Thyroid gland (tissue), 4 donors: ENCODE results near the gene MPPED1. TPM values are rescaled to one million over a fixed set of nuclear protein-coding genes. Genes with fewer than 3 reads are reported as not detected.

Experiments used
- DNase-seq, 2 donors: peaks; one replicate each; pipeline ENCODE4 v3.0.0-alpha.2; 2019
- H3K27ac ChIP-seq, 3 donors: fragments of 200-600 bp; sonication (generic); 1 replicate in 2 of 3; 2 replicates in 1 of 3; pipeline ENCODE4 v1.5.1; 2016 to 2019; ENCODE audit warnings: mild to moderate bottlenecking in 1 of 3, moderate library complexity in 1 of 3
- H3K27me3 ChIP-seq: fragments of 200-600 bp; sonication (generic); one replicate; pipeline ENCODE4 v1.5.1; 2019
- H3K36me3 ChIP-seq, 2 donors: fragments of 200-600 bp; sonication (generic); one replicate each; pipeline ENCODE4 v1.5.1; 2016 to 2019
- H3K4me1 ChIP-seq, 2 donors: fragments of 200-600 bp; sonication (generic); one replicate each; pipeline ENCODE4 v1.5.1; 2017 to 2019
- H3K4me3 ChIP-seq, 3 donors: fragments of 200-600 bp; sonication (generic); replicated peaks in 1 of 3; 1 replicate in 2 of 3; 2 replicates in 1 of 3; pipeline ENCODE4 v1.5.1; 2016; ENCODE audit warnings: mild to moderate bottlenecking in 1 of 3
- H3K9me3 ChIP-seq: fragments of 200-600 bp; sonication (generic); one replicate; pipeline ENCODE4 v1.5.1; 2017
- POLR2A ChIP-seq, 2 donors: fragments of 450-650 bp; IDR thresholded peaks; one replicate each; pipeline ENCODE4 v1.6.1; 2017; ENCODE audit warnings: antibody characterized with exemption in 2 of 2, mild to moderate bottlenecking in 2 of 2, moderate library complexity in 1 of 2
- WGBS, 2 donors: methylation state at CpG; one replicate each; pipeline ENCODE4 v1.1.5; 2017; 5-methylcytosine and 5-hydroxymethylcytosine counted together
- intact Hi-C: fragments of 100-400 bp; cut with DNase I; formaldehyde crosslinking; loops from one replicate; pipeline ENCODE4 v1.15.1; 2023
- total RNA-seq, 4 donors: library from RNA; depleted of rRNA; stranded (reverse); fragments of >200 nt; gene quantifications; one replicate each; pipeline ENCODE4 v1.2.3, GENCODE V29; 2016
- TF ChIP-seq, protein P1 (sequence below), 6 experiments: fragments of 200-600 bp in 3 of 6; fragments of 450-650 bp in 3 of 6; sonication (generic) in 3 of 6; IDR thresholded peaks; one replicate each; pipeline ENCODE4 v1.5.1; 2016 to 2019; ENCODE audit warnings: antibody characterized with exemption in 6 of 6, mild to moderate bottlenecking in 2 of 6, inconsistent platforms in 1 of 6, moderate library complexity in 1 of 6

The MPPED1 gene
- total RNA-seq, 4 donors from 2014 or later = not detected

DNA sequence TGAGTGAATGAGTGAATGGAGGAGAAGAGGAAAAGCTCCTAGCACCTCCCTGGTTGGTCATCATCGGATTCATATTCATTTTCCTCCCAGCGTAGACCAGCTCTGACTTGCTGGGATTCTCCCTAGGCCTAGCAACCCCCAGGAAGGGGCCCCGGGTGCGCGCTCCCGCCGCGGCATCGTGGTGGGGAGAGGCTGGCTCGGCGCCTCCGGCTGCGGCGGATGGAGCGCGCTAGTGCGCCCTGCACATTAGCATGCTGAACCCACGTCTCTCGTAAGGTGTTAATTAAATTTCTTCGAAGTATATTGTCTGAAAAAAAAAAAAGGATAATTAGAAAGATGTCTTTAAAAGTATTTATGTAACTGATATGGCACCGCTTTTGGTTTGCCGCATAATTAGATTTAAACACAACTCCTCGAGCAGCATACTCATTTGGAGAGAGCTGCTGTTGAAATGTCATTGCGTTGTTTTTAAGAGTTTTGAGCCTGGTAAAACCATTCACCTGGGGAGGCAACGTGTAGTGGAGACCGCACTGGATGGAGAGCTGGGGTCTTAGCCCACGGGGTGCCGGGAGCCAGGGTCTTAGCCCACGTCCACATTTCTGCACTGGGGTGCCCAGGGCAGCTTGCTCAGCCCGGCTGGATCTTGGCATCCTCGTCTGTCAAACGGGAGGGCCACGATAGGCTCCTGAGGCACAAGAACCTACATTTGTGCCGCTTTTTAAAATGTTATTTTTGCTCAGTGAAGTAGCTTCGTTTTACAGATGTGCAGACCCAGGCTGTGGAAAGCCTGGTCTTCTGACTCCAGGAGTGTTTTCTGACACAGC, 21.8 kb downstream of the MPPED1 start:
- no peaks in the 10 kb centered on the region for H3K27me3 ChIP-seq
- intact Hi-C loops = no loop called here
- no peak for DNase-seq
- no peaks in the 10 kb centered on the region for H3K4me1 ChIP-seq
- no peak overlapping the region for H3K27ac ChIP-seq
- no peaks in the 10 kb centered on the region for H3K9me3 ChIP-seq
- WGBS, 2 donors = 71 to 80% methylated on average over 34 to 35 of the region's 35 CpGs
- TF ChIP-seq, protein P1, sequence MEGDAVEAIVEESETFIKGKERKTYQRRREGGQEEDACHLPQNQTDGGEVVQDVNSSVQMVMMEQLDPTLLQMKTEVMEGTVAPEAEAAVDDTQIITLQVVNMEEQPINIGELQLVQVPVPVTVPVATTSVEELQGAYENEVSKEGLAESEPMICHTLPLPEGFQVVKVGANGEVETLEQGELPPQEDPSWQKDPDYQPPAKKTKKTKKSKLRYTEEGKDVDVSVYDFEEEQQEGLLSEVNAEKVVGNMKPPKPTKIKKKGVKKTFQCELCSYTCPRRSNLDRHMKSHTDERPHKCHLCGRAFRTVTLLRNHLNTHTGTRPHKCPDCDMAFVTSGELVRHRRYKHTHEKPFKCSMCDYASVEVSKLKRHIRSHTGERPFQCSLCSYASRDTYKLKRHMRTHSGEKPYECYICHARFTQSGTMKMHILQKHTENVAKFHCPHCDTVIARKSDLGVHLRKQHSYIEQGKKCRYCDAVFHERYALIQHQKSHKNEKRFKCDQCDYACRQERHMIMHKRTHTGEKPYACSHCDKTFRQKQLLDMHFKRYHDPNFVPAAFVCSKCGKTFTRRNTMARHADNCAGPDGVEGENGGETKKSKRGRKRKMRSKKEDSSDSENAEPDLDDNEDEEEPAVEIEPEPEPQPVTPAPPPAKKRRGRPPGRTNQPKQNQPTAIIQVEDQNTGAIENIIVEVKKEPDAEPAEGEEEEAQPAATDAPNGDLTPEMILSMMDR (IDR thresholded peaks at IDR 0.05) = no peak
- no peak for TF ChIP-seq POLR2A (IDR thresholded peaks at IDR 0.05)
- no peaks in the 10 kb centered on the region for H3K36me3 ChIP-seq
- H3K4me3 ChIP-seq = no peak overlapping the region

DNA sequence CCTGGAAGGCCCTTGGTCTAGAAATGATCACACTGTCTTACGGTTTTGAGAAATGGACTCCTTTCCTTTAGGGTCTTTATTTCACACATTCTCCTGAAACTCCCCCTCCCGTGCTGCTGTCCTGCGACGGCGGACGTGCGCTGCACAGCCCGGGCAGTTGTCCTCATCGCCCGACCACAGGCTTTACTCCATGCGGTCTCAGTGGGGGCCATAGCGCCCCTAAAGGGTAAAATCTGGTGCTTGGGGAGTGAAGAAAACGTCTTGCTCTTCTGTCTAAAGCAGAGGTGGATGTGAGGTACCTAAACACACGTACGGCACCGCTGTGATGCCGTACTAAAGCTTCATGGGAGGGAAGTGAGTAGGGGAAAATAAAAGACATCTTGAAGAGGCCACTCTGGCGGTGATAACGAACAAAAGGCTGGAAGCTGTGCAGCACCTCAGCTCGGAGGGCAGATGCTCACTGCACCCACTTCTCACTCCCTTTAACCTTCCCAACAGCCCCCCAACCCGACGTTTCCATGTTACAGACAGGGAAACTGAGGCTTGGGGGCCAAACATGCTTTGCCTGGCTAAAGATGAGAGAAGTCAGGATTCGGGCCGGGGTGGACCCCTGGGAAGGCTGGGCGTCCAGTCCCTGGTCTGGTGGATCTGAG, 22.6 kb downstream of the MPPED1 start:
- no peaks in the 10 kb centered on the region for H3K27me3 ChIP-seq
- TF ChIP-seq, protein P1 (IDR thresholded peaks at IDR 0.05) = no peak
- no peak for TF ChIP-seq POLR2A (IDR thresholded peaks at IDR 0.05)
- WGBS, 2 donors = 70 to 72% methylated on average over 25 of the region's 25 CpGs
- no peaks in the 10 kb centered on the region for H3K4me1 ChIP-seq
- H3K4me3 ChIP-seq = no peak overlapping the region
- no peaks in the 10 kb centered on the region for H3K36me3 ChIP-seq
- no peak for DNase-seq
- no peak overlapping the region for H3K27ac ChIP-seq
- intact Hi-C loops = no loop called here
- no peaks in the 10 kb centered on the region for H3K9me3 ChIP-seq

DNA sequence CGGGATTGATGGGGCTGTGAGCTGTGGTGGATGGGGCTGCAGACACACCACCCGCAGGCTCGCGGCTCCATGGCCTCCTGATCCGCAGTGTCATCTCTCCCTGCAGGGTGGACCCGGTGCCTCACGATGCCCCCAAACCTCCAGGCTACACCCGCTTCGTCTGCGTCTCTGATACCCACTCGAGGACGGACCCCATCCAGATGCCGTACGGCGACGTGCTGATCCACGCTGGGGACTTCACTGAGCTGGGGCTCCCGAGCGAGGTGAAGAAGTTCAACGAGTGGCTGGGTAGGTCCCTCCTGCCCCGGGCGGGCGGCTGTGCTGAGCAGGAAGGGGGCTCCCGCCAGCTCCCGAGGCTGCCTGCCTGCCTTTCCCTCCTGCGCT, 23.1 kb downstream of the MPPED1 start:
- Histone ChIP-seq H3K27me3 (no peaks in the 10 kb centered on the region), H3K36me3 (no peaks in the 10 kb centered on the region), H3K27ac (no peak overlapping the region), H3K4me3 (no peak overlapping the region), H3K9me3 (no peaks in the 10 kb centered on the region), H3K4me1 (no peaks in the 10 kb centered on the region)
- DNase-seq = no peak
- intact Hi-C loops = no loop called here
- 84 to 89% methylated on average over 14 of the region's 26 CpGs for WGBS, 2 donors
- TF ChIP-seq, protein P1 (IDR thresholded peaks at IDR 0.05) = no peak
- no peak for TF ChIP-seq POLR2A (IDR thresholded peaks at IDR 0.05)

DNA sequence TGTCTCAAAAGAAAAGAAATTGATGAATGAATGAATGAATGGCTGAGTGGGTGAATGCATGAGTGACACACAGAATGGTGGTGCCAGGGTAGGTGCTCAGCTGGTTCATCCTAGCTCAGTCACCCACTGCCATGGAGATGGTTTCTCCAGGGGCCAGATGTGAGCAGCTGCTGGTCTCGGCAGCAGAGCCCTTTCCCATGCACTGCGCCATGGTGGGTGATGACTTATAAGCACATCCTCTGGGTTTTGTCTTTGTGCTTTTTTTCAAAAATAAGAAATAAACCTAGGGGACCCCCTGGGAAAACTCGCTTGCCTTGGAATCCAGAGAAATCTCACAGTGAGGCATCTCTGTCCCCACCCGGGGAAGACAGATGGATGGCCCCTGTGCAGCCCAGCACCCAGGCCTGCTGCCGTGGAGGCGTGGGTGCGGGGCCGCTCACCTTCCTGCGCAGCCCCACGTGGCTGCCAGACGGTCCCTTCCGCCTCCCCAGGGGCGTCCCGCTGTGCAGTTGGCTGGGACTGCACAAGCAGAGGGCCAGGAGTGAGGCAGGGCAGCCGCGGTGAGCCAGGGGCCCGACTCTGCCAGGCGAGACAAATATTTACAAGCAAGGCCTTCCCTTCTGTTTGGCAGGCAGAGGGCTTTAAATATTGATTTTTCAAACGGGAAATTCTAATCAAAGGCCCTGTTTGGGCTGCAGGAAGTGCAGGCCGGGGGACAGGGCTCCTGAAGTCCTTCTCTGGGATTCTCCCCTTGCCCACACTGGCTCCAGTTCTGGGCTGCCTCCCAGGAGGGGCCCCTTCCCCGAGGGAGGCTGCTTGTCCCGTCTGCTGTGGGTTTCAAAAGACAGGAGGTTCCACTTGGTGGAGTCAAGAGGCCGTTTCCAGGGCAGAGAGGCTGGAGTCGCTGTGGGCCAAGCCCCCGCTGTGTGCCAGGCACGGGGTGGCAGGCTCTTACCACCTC, 24.3 kb downstream of the MPPED1 start:
- WGBS, 2 donors = 46 to 47% methylated on average over 9 to 25 of the region's 26 CpGs
- DNase-seq = peak; percentile 43 to 59
- Histone ChIP-seq H3K27me3 (no peaks in the 10 kb centered on the region), H3K4me1 (no peaks in the 10 kb centered on the region), H3K27ac (no peak overlapping the region), H3K36me3 (no peaks in the 10 kb centered on the region), H3K9me3 (no peaks in the 10 kb centered on the region), H3K4me3 (no peak overlapping the region)
- intact Hi-C loops = no loop called here
- TF ChIP-seq POLR2A (IDR thresholded peaks at IDR 0.05) = no peak
- TF ChIP-seq, protein P1 (IDR thresholded peaks at IDR 0.05) = no peak
